Activated CD8-positive, alpha-beta memory T cell treated with anti-CD3 and anti-CD28 coated beads, Interleukin-2, amount 50 U/mL, for 4 hours (primary cell): ENCODE data around the gene PKP3.
A peak's percentile ranks its signal among the peaks of the same experiment; 100 is the strongest.
"Not testable (repeated sequence)": the region's sequence is repeated elsewhere in the genome, so short reads cannot be mapped to it uniquely, and the experiment has no call there.

Experiments
- DNase-seq: peaks from one replicate; pipeline ENCODE4 v3.0.0-alpha.2; 2020

PKP3 gene

GRCh38 chr11:396948-397548 lies 3.0 kb downstream of the PKP3 start:
- peak; percentile 50 for DNase-seq

GRCh38 chr11:398826-399225 lies 4.8 kb downstream of the PKP3 start:
- DNase-seq = no peak

- no peak for DNase-seq
Observed at GRCh38 chr11:399731-400211, 5.8 kb downstream of the PKP3 start.

GRCh38 chr11:400241-400689 lies 6.3 kb downstream of the PKP3 start:
- no peak for DNase-seq

GRCh38 chr11:401196-401595 lies 7.2 kb downstream of the PKP3 start:
- DNase-seq = not testable (repeated sequence)

GRCh38 chr11:403021-403760 lies 9.2 kb downstream of the PKP3 start:
- no peak for DNase-seq

GRCh38 chr11:403761-404431 lies 9.9 kb downstream of the PKP3 start:
- DNase-seq = no peak

GRCh38 chr11:404551-405264 lies 10.7 kb downstream of the PKP3 start:
- DNase-seq = no peak

- no peak for DNase-seq
Observed at GRCh38 chr11:405323-405953, 11.4 kb downstream of the PKP3 start.

- no peak for DNase-seq
Observed at GRCh38 chr11:405954-406795, 12.2 kb downstream of the PKP3 start.

- peak; percentile 86 for DNase-seq
Observed at GRCh38 chr11:406796-407650, 13.0 kb downstream of the PKP3 start.

GRCh38 chr11:407651-408123 lies 13.7 kb downstream of the PKP3 start:
- DNase-seq = no peak

GRCh38 chr11:408154-409007 lies 14.4 kb downstream of the PKP3 start:
- no peak for DNase-seq

- DNase-seq = no peak
Observed at GRCh38 chr11:409008-409599, 15.1 kb downstream of the PKP3 start.

- DNase-seq = no peak
Observed at GRCh38 chr11:409600-410483, 15.8 kb downstream of the PKP3 start.

- not testable (repeated sequence) for DNase-seq
Observed at GRCh38 chr11:410711-411110, 16.7 kb downstream of the PKP3 start.

- not testable (repeated sequence) for DNase-seq
Observed at GRCh38 chr11:411520-411919, 17.5 kb downstream of the PKP3 start.

- no peak for DNase-seq
Observed at GRCh38 chr11:412641-413119, 18.7 kb downstream of the PKP3 start.
